GM23248 (cell line): ENCODE measurements around the gene PSMA8. TPM values are rescaled to one million over a fixed set of nuclear protein-coding genes. Genes with fewer than 3 reads are reported as not detected.

Experiments
- DNase-seq: peaks from one replicate; pipeline ENCODE4 v3.0.0-alpha.2; 2015
- H2AFZ ChIP-seq: fragments of 200-600 bp; sonication (generic); 2 replicates; pipeline ENCODE4 v1.6.1; 2016; ENCODE audit warnings: antibody characterized with exemption
- H3F3A ChIP-seq: fragments of 200-600 bp; sonication (generic); 2 replicates; pipeline ENCODE4 v1.6.1; 2016; ENCODE audit warnings: mild to moderate bottlenecking, antibody characterized with exemption, mixed run types; ENCODE audit not compliant: insufficient read depth
- H3K27ac ChIP-seq: fragments of 200-600 bp; sonication (generic); 2 replicates; pipeline ENCODE4 v1.5.1; 2016; ENCODE audit warnings: mild to moderate bottlenecking
- H3K27me3 ChIP-seq: fragments of 200-600 bp; sonication (generic); replicated peaks from 2 replicates; pipeline ENCODE4 v1.6.1; 2016; ENCODE audit warnings: mild to moderate bottlenecking; ENCODE audit not compliant: insufficient read depth
- H3K36me3 ChIP-seq: fragments of 200-600 bp; sonication (generic); 2 replicates; pipeline ENCODE4 v1.6.1; 2016; ENCODE audit warnings: low read depth, mild to moderate bottlenecking
- H3K4me1 ChIP-seq: fragments of 200-600 bp; sonication (generic); 2 replicates; pipeline ENCODE4 v1.6.1; 2016; ENCODE audit warnings: mild to moderate bottlenecking; ENCODE audit not compliant: insufficient read depth
- H3K4me2 ChIP-seq: fragments of 200-600 bp; sonication (generic); one replicate; pipeline ENCODE4 v1.6.1; 2016; ENCODE audit warnings: mild to moderate bottlenecking; ENCODE audit not compliant: unreplicated experiment
- H3K4me3 ChIP-seq: fragments of 200-600 bp; sonication (generic); 2 replicates; pipeline ENCODE4 v1.5.1; 2016; ENCODE audit warnings: mild to moderate bottlenecking
- H3K79me2 ChIP-seq: fragments of 200-600 bp; sonication (generic); 2 replicates; pipeline ENCODE4 v1.6.1; 2016; ENCODE audit warnings: mild to moderate bottlenecking; ENCODE audit not compliant: insufficient read depth
- H3K9ac ChIP-seq: fragments of 200-600 bp; sonication (generic); 2 replicates; pipeline ENCODE4 v1.6.1; 2016; ENCODE audit warnings: mild to moderate bottlenecking
- H3K9me2 ChIP-seq: fragments of 200-600 bp; sonication (generic); 2 replicates; pipeline ENCODE4 v1.6.1; 2016; ENCODE audit warnings: mixed run types, mild to moderate bottlenecking, moderate library complexity; ENCODE audit not compliant: insufficient read depth
- H3K9me3 ChIP-seq: fragments of 200-600 bp; sonication (generic); one replicate; pipeline ENCODE4 v1.6.1; 2017; ENCODE audit warnings: low read depth
- H4K20me1 ChIP-seq: fragments of 200-600 bp; sonication (generic); 2 replicates; pipeline ENCODE4 v1.6.0; 2016; ENCODE audit not compliant: insufficient read depth
- EZH2 ChIP-seq: fragments of 200-600 bp; sonication (generic); IDR thresholded peaks from 2 replicates; pipeline ENCODE4 v1.6.1; 2018; ENCODE audit warnings: antibody characterized with exemption, mild to moderate bottlenecking; ENCODE audit not compliant: insufficient read depth, poor library complexity, severe bottlenecking
- EZH2phosphoT487 ChIP-seq: fragments of 200-600 bp; sonication (generic); IDR thresholded peaks from 2 replicates; pipeline ENCODE4 v1.6.1; 2018; ENCODE audit warnings: antibody characterized with exemption, moderate library complexity, mild to moderate bottlenecking, low read depth; ENCODE audit not compliant: insufficient read depth
- WGBS, 2 experiments: methylation state at CpG; one replicate each; pipeline ENCODE4 v1.1.6; 2015 to 2017; ENCODE audit warnings: low lambda C conversion rate in 2 of 2, low coverage in 1 of 2; ENCODE audit errors: missing lambda C conversion rate in 2 of 2; 5-methylcytosine and 5-hydroxymethylcytosine counted together
- in situ Hi-C: fragments of 300-500 bp; cut with MboI; formaldehyde crosslinking; loops from 2 replicates; pipeline ENCODE4 v1.15.0; 2020
- polyA plus RNA-seq: library from polyadenylated mRNA; unstranded; fragments of >200 nt; fragmentation: Nextera tagmentation; extraction: Ambion mirVana; gene quantifications from 2 replicates; pipeline ENCODE4 v1.2.1, GENCODE V29; 2016
- total RNA-seq: library from RNA; depleted of rRNA; stranded (reverse); fragments of >200 nt; shearing (Covaris generic); gene quantifications from 2 replicates; pipeline ENCODE4 v1.2.3, GENCODE V29; 2014

PSMA8 gene
- total and polyA plus RNA-seq, 2 experiments from 2014 or later = not detected

DNA sequence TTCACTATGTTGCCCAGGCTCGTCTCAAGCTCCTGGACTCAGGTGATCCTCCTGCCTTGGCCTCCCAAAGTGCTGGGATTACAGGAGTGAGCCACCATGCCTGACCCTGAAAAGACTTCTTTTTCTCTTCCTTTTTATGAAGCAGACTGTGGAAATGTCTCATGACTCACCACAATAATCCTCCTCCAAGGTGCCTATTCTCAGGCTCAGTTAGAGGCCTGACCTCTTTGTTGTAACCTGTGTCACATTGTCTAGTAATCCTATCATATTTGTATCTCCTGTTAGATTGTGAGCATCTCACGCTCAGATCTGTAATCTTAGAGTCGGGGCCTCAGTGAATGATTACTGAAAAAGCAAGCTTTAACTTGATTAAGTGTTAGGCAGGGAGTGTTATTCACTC is 74.3 kb downstream of the PSMA8 start:
- no peaks in the 10 kb centered on the region for H3K36me3 ChIP-seq
- no peaks in the 10 kb centered on the region for H3F3A ChIP-seq
- H3K9me3 ChIP-seq = no peaks in the 10 kb centered on the region
- WGBS, 2 experiments = 56 to 67% methylated on average over 3 of the region's 3 CpGs
- H3K79me2 ChIP-seq = no peaks in the 10 kb centered on the region
- H3K4me1 ChIP-seq = no peaks in the 10 kb centered on the region
- no peak for DNase-seq
- no peak overlapping the region for H3K27ac ChIP-seq
- H2AFZ ChIP-seq = no peak overlapping the region
- in situ Hi-C loops = no loop called here
- no peaks in the 10 kb centered on the region for H4K20me1 ChIP-seq
- H3K4me2 ChIP-seq = no peak overlapping the region
- no peaks in the 10 kb centered on the region for H3K27me3 ChIP-seq
- no peaks in the 10 kb centered on the region for H3K9me2 ChIP-seq
- H3K9ac ChIP-seq = no peak overlapping the region
- TF ChIP-seq EZH2phosphoT487 (no peak), EZH2 (no peak)
- no peak overlapping the region for H3K4me3 ChIP-seq

DNA sequence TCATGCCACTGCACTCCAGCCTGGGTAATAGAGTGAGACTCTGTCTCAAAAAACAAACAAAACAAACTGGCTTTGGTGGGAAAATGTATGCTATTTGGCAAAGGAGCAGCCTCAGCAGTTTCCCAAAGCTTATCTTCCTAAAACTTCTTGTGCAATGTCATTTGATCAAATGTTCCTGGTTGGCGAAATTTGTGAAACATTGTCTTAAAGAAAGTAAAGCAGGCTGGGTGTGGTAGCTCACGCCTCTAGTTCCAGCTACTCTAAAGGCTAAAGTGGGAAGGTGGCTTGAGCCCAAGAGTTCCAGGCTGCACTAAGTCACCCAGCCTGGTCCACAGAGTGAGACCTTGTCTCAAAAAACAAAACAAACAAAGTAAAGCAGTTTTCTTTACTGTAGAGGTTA is 75.3 kb downstream of the PSMA8 start:
- Histone ChIP-seq H3K79me2 (no peaks in the 10 kb centered on the region), H3K9me3 (no peaks in the 10 kb centered on the region), H3K9ac (no peak overlapping the region), H4K20me1 (no peaks in the 10 kb centered on the region), H3K36me3 (no peaks in the 10 kb centered on the region), H3F3A (no peaks in the 10 kb centered on the region), H2AFZ (no peak overlapping the region), H3K27me3 (no peaks in the 10 kb centered on the region), H3K27ac (no peak overlapping the region), H3K9me2 (no peaks in the 10 kb centered on the region), H3K4me3 (no peak overlapping the region), H3K4me1 (no peaks in the 10 kb centered on the region), H3K4me2 (no peak overlapping the region)
- no peak for TF ChIP-seq EZH2
- in situ Hi-C loops = no loop called here
- DNase-seq = no peak
- WGBS, 2 experiments = 53 to 70% methylated on average over 2 of the region's 2 CpGs

DNA sequence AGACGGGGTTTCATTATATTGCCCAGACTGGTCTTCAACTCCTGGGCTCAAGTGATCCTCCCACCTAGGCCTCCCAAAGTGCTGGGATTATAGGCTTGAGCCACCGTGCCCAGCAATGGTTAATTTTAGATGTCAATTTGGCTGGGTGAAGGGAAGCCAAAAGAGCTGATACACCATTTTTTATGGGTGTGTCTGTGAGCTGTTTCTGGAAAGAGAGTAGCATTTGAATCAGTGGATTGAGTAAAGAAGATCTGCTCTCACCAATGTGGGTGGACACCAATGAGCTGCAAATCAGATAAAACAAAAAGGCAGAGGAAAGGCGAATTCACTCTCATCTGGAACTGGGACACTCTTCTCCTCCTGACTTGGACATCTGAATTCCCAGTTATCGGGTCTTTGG is 76.5 kb downstream of the PSMA8 start:
- 31 to 50% methylated on average over 4 of the region's 4 CpGs for WGBS, 2 experiments
- Histone ChIP-seq H3K9me3 (no peaks in the 10 kb centered on the region), H3K4me3 (no peak overlapping the region), H3K27me3 (no peaks in the 10 kb centered on the region), H3K36me3 (no peaks in the 10 kb centered on the region), H3K9ac (no peak overlapping the region), H4K20me1 (no peaks in the 10 kb centered on the region), H3K4me2 (no peak overlapping the region), H3K79me2 (no peaks in the 10 kb centered on the region), H3F3A (no peaks in the 10 kb centered on the region), H3K27ac (no peak overlapping the region), H2AFZ (no peak overlapping the region), H3K9me2 (no peaks in the 10 kb centered on the region), H3K4me1 (no peaks in the 10 kb centered on the region)
- in situ Hi-C loops = no loop called here
- no peak for DNase-seq
- no peak for TF ChIP-seq EZH2
- no peak for TF ChIP-seq EZH2phosphoT487

DNA sequence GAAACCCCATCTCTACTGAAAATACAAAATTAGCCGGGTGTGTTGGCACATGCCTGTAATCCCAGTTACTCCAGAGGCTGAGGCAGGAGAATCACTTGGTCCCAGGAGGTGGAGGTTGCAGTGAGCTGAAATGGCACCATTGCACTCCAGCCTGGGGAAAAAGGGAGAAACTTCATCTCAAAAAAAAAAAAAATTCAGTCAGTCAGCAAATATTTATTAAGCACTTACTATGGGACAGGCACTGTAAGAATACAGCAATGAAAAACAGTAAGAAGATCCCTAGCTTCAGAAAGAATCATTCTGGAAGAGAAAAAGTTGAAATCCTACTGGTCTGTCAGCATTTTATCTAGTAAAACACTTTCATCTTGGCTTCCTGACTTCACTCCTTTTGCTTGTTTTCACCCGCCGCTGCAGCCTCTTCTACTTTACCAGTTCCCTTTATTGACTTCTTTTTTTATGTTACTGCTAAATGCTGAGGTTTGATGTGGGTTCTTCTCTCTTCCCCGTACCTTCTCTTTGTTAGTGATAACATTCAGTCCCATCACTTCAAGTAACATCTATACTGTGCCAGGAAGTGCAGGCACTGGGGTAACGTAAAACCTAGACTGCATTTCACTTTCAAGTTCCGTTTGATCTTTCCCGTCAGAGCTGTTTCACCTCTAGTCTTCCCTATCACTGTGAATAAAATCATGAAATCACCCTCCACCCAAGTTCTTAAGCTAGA is 81.7 kb downstream of the PSMA8 start:
- no peaks in the 10 kb centered on the region for H3K9me3 ChIP-seq
- in situ Hi-C loops = no loop called here

More for the DNA sequence above, 81.7 kb downstream of the PSMA8 start:
- no peaks in the 10 kb centered on the region for H3K27me3 ChIP-seq
- no peaks in the 10 kb centered on the region for H3K79me2 ChIP-seq
- no peak overlapping the region for H2AFZ ChIP-seq
- H4K20me1 ChIP-seq = no peaks in the 10 kb centered on the region
- TF ChIP-seq EZH2phosphoT487 (no peak), EZH2 (no peak)
- no peak overlapping the region for H3K9ac ChIP-seq
- WGBS, 2 experiments = 48 to 49% methylated on average over 7 of the region's 7 CpGs
- no peaks in the 10 kb centered on the region for H3K36me3 ChIP-seq
- no peak overlapping the region for H3K27ac ChIP-seq
- DNase-seq = no peak
- H3F3A ChIP-seq = no peaks in the 10 kb centered on the region
- no peak overlapping the region for H3K4me2 ChIP-seq
- no peaks in the 10 kb centered on the region for H3K4me1 ChIP-seq
- H3K4me3 ChIP-seq = no peak overlapping the region
- H3K9me2 ChIP-seq = no peaks in the 10 kb centered on the region
